GM06990 (cell line): ENCODE results near the gene OR10V1.

Experiments used
- DNase-seq: peaks from one replicate; pipeline ENCODE4 v3.0.0-alpha.2; 2011; ENCODE audit not compliant: insufficient read length; ENCODE audit errors: extremely low read depth
- H3K27me3 ChIP-seq: replicated peaks from 2 replicates; pipeline ENCODE4 v1.6.0; 2011; ENCODE audit warnings: low read length; ENCODE audit not compliant: control insufficient read depth, insufficient read depth
- H3K36me3 ChIP-seq: 2 replicates; pipeline ENCODE4 v1.5.1; 2011; ENCODE audit warnings: low read length; ENCODE audit not compliant: control insufficient read depth, insufficient read depth
- H3K4me3 ChIP-seq: replicated peaks from 2 replicates; pipeline ENCODE4 v1.5.1; 2011; ENCODE audit warnings: low read depth, mild to moderate bottlenecking, control low read depth, low read length
- CTCF ChIP-seq: IDR thresholded peaks from 2 replicates; pipeline ENCODE4 v1.5.1; 2011; ENCODE audit warnings: low read length, control low read depth, mild to moderate bottlenecking, inconsistent platforms; ENCODE audit not compliant: insufficient read depth, poor library complexity, severe bottlenecking

OR10V1 gene

GRCh38 chr11:59713745-59714144 is at the start of gene OR10V1:
Gene OR10V1, minus strand, starts transcription at chr11:59713845. Its CDS starts 0 bp downstream, at chr11:59713845.
- no peak for DNase-seq
- H3K36me3 ChIP-seq: no peaks in the 10 kb centered on the region
- no peaks in the 10 kb centered on the region; the same call in 1 of the 2 replicates for H3K27me3 ChIP-seq
- no peak within 1 kb of the TSS for H3K4me3 ChIP-seq
- TF ChIP-seq CTCF: no peak

DNA sequence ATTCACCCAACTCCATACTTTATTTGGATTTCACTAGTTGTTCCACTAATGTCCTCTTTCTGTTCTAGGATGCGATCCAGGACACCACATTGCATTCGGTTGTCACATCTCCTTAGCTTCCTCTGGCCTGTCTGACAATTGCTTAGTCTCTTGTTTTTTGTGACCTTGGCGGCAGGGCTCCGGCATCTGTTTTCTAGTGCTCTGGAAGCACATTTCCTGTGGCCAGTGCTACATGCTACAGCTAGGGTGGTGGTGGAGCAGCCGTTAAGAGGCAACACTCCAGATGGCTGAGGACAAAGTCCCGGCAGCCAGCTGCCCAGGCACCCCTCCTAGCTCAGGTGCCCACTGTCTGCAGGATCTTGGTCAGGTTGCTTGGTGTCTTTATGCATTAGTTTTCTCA is 48.3 kb upstream of the OR10V1 start:
- DNase-seq: no peak

DNA sequence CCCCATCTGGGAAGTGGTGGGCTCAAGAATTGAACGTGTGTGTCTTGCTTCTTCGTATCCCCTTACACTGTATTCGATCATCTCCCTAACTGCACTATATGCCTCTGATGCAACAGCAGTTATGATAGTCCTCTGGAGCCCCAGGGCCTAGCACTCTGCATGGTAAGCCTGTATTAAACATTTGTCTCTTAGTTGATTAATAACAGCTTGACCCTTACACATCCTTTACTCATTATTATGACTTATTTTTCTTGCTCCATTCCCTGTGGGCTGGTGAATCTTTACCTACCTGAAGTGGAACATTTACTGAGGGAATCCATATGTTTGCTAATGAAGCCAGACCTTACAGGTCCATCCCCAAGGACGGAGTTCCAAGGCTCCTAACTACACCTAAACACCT is 47.1 kb upstream of the OR10V1 start:
- no peak overlapping the region for H3K4me3 ChIP-seq
- no peaks in the 10 kb centered on the region for H3K36me3 ChIP-seq
- TF ChIP-seq CTCF: no peak
- no peaks in the 10 kb centered on the region; the same call in 1 of the 2 replicates for H3K27me3 ChIP-seq
- no peak for DNase-seq

More for the DNA sequence above, 48.3 kb upstream of the OR10V1 start:
- H3K36me3 ChIP-seq: no peaks in the 10 kb centered on the region
- H3K27me3 ChIP-seq: no peaks in the 10 kb centered on the region; the same call in 1 of the 2 replicates
- TF ChIP-seq CTCF: no peak
- no peak overlapping the region for H3K4me3 ChIP-seq

DNA sequence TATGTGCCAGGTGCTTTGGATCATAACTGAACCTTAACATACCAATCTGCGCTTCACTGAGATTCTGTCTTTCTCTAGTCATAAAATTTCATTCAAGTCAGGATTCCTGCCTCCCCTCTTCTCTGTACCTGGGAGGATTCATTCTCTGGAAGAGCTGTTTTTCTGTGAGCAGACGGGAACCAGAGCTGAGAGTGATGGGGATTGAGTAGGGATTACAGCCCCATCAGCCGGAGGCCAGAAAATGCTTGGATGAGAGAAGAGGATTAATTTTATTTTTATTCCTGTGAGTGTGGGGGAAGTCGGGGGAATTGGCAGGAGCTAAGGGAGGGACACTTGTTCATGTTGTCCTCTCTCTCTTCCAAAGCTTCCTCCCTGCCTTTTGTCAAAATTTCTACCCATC is 46.3 kb upstream of the OR10V1 start:
- H3K27me3 ChIP-seq: no peaks in the 10 kb centered on the region; the same call in 1 of the 2 replicates
- H3K4me3 ChIP-seq: no peak overlapping the region
- H3K36me3 ChIP-seq: no peaks in the 10 kb centered on the region
- no peak for TF ChIP-seq CTCF
- DNase-seq: no peak

- H3K4me3 ChIP-seq: no peak overlapping the region
- H3K27me3 ChIP-seq: no peaks in the 10 kb centered on the region; the same call in 1 of the 2 replicates
- H3K36me3 ChIP-seq: no peaks in the 10 kb centered on the region
- no peak for TF ChIP-seq CTCF
- no peak for DNase-seq
Observed at GRCh38 chr11:59758401-59759037, 44.9 kb upstream of the OR10V1 start.

DNA sequence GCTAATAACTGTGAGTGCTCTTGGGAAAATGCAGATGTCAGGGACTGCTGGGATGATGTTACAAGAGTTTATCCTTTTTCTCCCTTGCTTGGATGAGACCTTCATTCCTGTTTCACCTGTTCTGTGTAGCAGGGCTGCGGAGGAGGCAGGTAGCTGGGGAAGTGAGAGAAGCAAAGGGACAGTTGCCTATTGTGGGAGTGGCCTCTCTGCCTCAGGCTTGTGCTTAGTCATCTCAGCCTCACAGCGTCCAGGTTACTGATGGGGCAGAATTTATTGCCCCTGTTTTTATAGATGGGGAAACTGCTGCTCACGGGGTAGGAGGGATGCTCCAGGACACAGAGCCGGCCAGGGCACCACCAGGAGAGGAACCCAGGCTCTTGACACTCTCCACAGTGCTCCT is 43.2 kb upstream of the OR10V1 start:
- no peak for DNase-seq
- no peak for TF ChIP-seq CTCF
- Histone ChIP-seq H3K27me3 (no peaks in the 10 kb centered on the region; the same call in 1 of the 2 replicates), H3K36me3 (no peaks in the 10 kb centered on the region), H3K4me3 (no peak overlapping the region)
